ENCODE results near the gene FAM118A.

Gene FAM118A

GRCh38 chr22:45331486-45331885 is 21.8 kb downstream of the FAM118A start:
- no peak overlapping the region for H3K4me2 ChIP-seq (ENCODE audit: insufficient read depth, low read length)
- H4K20me1 ChIP-seq (ENCODE audit: insufficient read depth, low read length): 0 out of 2 replicates have a peak, but pooled peaks cover 4% of the 10 kb centered on the region
- no peak overlapping the region for H3K9ac ChIP-seq (ENCODE audit: low read depth, low read length)
- peaks cover 74% of the 10 kb centered on the region for H3K36me3 ChIP-seq (ENCODE audit: insufficient read depth, low read length)
- H3K4me3 ChIP-seq (ENCODE audit: low read depth in 1 of 2, low read length in 2 of 2): no peak overlapping the region
- no peak for TF ChIP-seq CTCF (IDR thresholded peaks at IDR 0.05; ENCODE audit: borderline replicate concordance, extremely low read depth, low read length, poor library complexity, severe bottlenecking)
- no peak for TF ChIP-seq EZH2 (IDR thresholded peaks at IDR 0.05; ENCODE audit: borderline replicate concordance, low read depth, low read length, severe bottlenecking)
- no peaks in the 10 kb centered on the region for H3K79me2 ChIP-seq (ENCODE audit: insufficient read depth, low read length)
- DNase-seq (no peak), ATAC-seq (ENCODE audit: insufficient read depth, low read depth) (no peak)
- no peak overlapping the region for H3K27ac ChIP-seq (ENCODE audit: low read length)
- H3K9me3 ChIP-seq (ENCODE audit: insufficient read depth, low read length, severe bottlenecking): no peaks in the 10 kb centered on the region
- no peaks in the 10 kb centered on the region for H3K27me3 ChIP-seq (ENCODE audit: insufficient read depth, low read length, poor library complexity)
- no peak overlapping the region for H2AFZ ChIP-seq (ENCODE audit: low read depth, low read length)
- no peaks in the 10 kb centered on the region for H3K4me1 ChIP-seq (ENCODE audit: insufficient read depth, low read length)

GRCh38 chr22:45332001-45332400 is 22.3 kb downstream of the FAM118A start:
- Histone ChIP-seq H3K9me3 (ENCODE audit: insufficient read depth, low read length, severe bottlenecking) (no peaks in the 10 kb centered on the region), H3K27ac (ENCODE audit: low read length) (no peak overlapping the region), H3K36me3 (ENCODE audit: insufficient read depth, low read length) (peaks cover 79% of the 10 kb centered on the region), H3K4me3 (ENCODE audit: low read depth in 1 of 2, low read length in 2 of 2) (no peak overlapping the region), H4K20me1 (ENCODE audit: insufficient read depth, low read length) (0 out of 2 replicates have a peak, but pooled peaks cover 4% of the 10 kb centered on the region), H3K79me2 (ENCODE audit: insufficient read depth, low read length) (no peaks in the 10 kb centered on the region), H3K27me3 (ENCODE audit: insufficient read depth, low read length, poor library complexity) (no peaks in the 10 kb centered on the region), H2AFZ (ENCODE audit: low read depth, low read length) (no peak overlapping the region), H3K9ac (ENCODE audit: low read depth, low read length) (no peak overlapping the region), H3K4me1 (ENCODE audit: insufficient read depth, low read length) (no peaks in the 10 kb centered on the region), H3K4me2 (ENCODE audit: insufficient read depth, low read length) (no peak overlapping the region)
- TF ChIP-seq CTCF (IDR thresholded peaks at IDR 0.05; ENCODE audit: borderline replicate concordance, extremely low read depth, low read length, poor library complexity, severe bottlenecking) (no peak), EZH2 (IDR thresholded peaks at IDR 0.05; ENCODE audit: borderline replicate concordance, low read depth, low read length, severe bottlenecking) (no peak)
- ATAC-seq (ENCODE audit: insufficient read depth, low read depth) (no peak), DNase-seq (no peak)

- no peak overlapping the region for H2AFZ ChIP-seq (ENCODE audit: low read depth, low read length)
- H3K36me3 ChIP-seq (ENCODE audit: insufficient read depth, low read length): peaks cover 75% of the 10 kb centered on the region
- DNase-seq (no peak), ATAC-seq (ENCODE audit: insufficient read depth, low read depth) (no peak)
- H3K4me3 ChIP-seq (ENCODE audit: low read depth in 1 of 2, low read length in 2 of 2): no peak overlapping the region
- TF ChIP-seq CTCF (IDR thresholded peaks at IDR 0.05; ENCODE audit: borderline replicate concordance, extremely low read depth, low read length, poor library complexity, severe bottlenecking): no peak
- no peak for TF ChIP-seq EZH2 (IDR thresholded peaks at IDR 0.05; ENCODE audit: borderline replicate concordance, low read depth, low read length, severe bottlenecking)
- H3K79me2 ChIP-seq (ENCODE audit: insufficient read depth, low read length): no peaks in the 10 kb centered on the region
- H4K20me1 ChIP-seq (ENCODE audit: insufficient read depth, low read length): no peaks in the 10 kb centered on the region
- H3K4me1 ChIP-seq (ENCODE audit: insufficient read depth, low read length): no peaks in the 10 kb centered on the region
- H3K4me2 ChIP-seq (ENCODE audit: insufficient read depth, low read length): no peak overlapping the region
- H3K9ac ChIP-seq (ENCODE audit: low read depth, low read length): no peak overlapping the region
- H3K9me3 ChIP-seq (ENCODE audit: insufficient read depth, low read length, severe bottlenecking): no peaks in the 10 kb centered on the region
- H3K27me3 ChIP-seq (ENCODE audit: insufficient read depth, low read length, poor library complexity): no peaks in the 10 kb centered on the region
- no peak overlapping the region for H3K27ac ChIP-seq (ENCODE audit: low read length)
These were observed 24.3 kb downstream of the FAM118A start for GRCh38 chr22:45334068-45334467.

- no peak overlapping the region for H2AFZ ChIP-seq (ENCODE audit: low read depth, low read length)
- TF ChIP-seq CTCF (IDR thresholded peaks at IDR 0.05; ENCODE audit: borderline replicate concordance, extremely low read depth, low read length, poor library complexity, severe bottlenecking): no peak
- TF ChIP-seq EZH2 (IDR thresholded peaks at IDR 0.05; ENCODE audit: borderline replicate concordance, low read depth, low read length, severe bottlenecking): no peak
- no peak for DNase-seq
- H3K79me2 ChIP-seq (ENCODE audit: insufficient read depth, low read length): no peaks in the 10 kb centered on the region
- H3K9me3 ChIP-seq (ENCODE audit: insufficient read depth, low read length, severe bottlenecking): no peaks in the 10 kb centered on the region
- H4K20me1 ChIP-seq (ENCODE audit: insufficient read depth, low read length): no peaks in the 10 kb centered on the region
- no peak overlapping the region for H3K4me2 ChIP-seq (ENCODE audit: insufficient read depth, low read length)
- H3K4me3 ChIP-seq (ENCODE audit: low read depth in 1 of 2, low read length in 2 of 2): no peak overlapping the region
- H3K36me3 ChIP-seq (ENCODE audit: insufficient read depth, low read length): peaks cover 75% of the 10 kb centered on the region
- no peak for ATAC-seq (ENCODE audit: insufficient read depth, low read depth)
- no peaks in the 10 kb centered on the region for H3K27me3 ChIP-seq (ENCODE audit: insufficient read depth, low read length, poor library complexity)
- no peaks in the 10 kb centered on the region for H3K4me1 ChIP-seq (ENCODE audit: insufficient read depth, low read length)
- no peak overlapping the region for H3K27ac ChIP-seq (ENCODE audit: low read length)
- H3K9ac ChIP-seq (ENCODE audit: low read depth, low read length): no peak overlapping the region
These were observed 24.8 kb downstream of the FAM118A start for GRCh38 chr22:45334528-45334927.

Measured in DND-41 (cell line).